ENCODE data around the gene PPP1R12A. TPM values are rescaled to one million over a fixed set of nuclear protein-coding genes. Genes with fewer than 3 reads are reported as not detected.

Gene PPP1R12A
- polyA plus RNA-seq, 3 donors = 26.2 to 57.2 (median 33.1) TPM

DNA sequence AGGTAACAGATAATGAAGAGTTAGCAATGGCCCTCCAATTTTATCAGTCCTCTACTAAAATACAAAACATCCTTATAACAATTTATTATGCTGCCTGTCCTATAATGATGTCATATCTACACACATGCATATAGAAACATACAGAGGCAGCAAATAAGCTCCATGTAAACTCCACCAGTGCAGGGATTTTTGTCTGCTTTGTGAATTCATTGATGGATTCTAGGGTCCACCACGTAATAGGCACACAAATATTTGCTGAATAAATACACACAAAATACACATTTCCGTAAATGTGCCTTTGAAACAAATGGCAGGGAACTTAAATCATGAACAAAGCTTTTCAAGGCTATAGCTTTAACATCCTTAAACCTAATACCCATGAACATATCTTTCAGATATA is 34.7 kb downstream of the PPP1R12A start:
- H3K27me3 ChIP-seq (ENCODE audit: control insufficient read depth in 2 of 2, insufficient read depth in 2 of 2, low read length in 2 of 2) = no peaks in the 10 kb centered on the region
- Mint-ChIP-seq H3K4me3 (no peak overlapping the region), H3K4me1 (peaks cover 41% of the 10 kb centered on the region), H3K27me3 (ENCODE audit: low read depth in 3 of 3) (no peaks in the 10 kb centered on the region), H3K27ac (peak overlapping the region in 1 of 7 donors; percentile 10), H3K36me3 (no peaks in the 10 kb centered on the region), H3K9me3 (no peaks in the 10 kb centered on the region)
- intact Hi-C loops (cut with micrococcal nuclease) = no loop called here
- H4K20me1 ChIP-seq (ENCODE audit: insufficient read depth, low read length) = peaks cover 97% of the 10 kb centered on the region
- DNase-seq = no peak
- H3K4me3 ChIP-seq (replicated peaks in 1 of 3; ENCODE audit: low read depth in 2 of 3, low read length in 3 of 3) = no peak overlapping the region
- no peak overlapping the region for H2AFZ ChIP-seq (ENCODE audit: insufficient read depth, low read depth, low read length, poor library complexity, severe bottlenecking)
- no peaks in the 10 kb centered on the region for H3K36me3 ChIP-seq (replicated peaks in 1 of 2; ENCODE audit: control insufficient read depth in 1 of 2, insufficient read depth in 2 of 2, low read length in 2 of 2)
- WGBS (ENCODE audit: insufficient coverage) = no CpG with 5 or more reads among the region's 2 CpGs
- TF ChIP-seq, protein P1, sequence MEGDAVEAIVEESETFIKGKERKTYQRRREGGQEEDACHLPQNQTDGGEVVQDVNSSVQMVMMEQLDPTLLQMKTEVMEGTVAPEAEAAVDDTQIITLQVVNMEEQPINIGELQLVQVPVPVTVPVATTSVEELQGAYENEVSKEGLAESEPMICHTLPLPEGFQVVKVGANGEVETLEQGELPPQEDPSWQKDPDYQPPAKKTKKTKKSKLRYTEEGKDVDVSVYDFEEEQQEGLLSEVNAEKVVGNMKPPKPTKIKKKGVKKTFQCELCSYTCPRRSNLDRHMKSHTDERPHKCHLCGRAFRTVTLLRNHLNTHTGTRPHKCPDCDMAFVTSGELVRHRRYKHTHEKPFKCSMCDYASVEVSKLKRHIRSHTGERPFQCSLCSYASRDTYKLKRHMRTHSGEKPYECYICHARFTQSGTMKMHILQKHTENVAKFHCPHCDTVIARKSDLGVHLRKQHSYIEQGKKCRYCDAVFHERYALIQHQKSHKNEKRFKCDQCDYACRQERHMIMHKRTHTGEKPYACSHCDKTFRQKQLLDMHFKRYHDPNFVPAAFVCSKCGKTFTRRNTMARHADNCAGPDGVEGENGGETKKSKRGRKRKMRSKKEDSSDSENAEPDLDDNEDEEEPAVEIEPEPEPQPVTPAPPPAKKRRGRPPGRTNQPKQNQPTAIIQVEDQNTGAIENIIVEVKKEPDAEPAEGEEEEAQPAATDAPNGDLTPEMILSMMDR (IDR thresholded peaks at IDR 0.05) = no peak
- peaks cover 3 to 8% of the 10 kb centered on the region in 2 donors for H3K4me1 ChIP-seq (ENCODE audit: control insufficient read depth in 1 of 2, insufficient read depth in 2 of 2, low read length in 2 of 2)
- H3K4me2 ChIP-seq (replicated peaks; ENCODE audit: extremely low read depth, low read length, poor library complexity, severe bottlenecking) = no peak overlapping the region
- no peak overlapping the region for H3K27ac ChIP-seq (ENCODE audit: low read depth in 1 of 2, low read length in 2 of 2)
- peaks cover 99% of the 10 kb centered on the region for H3K79me2 ChIP-seq (ENCODE audit: insufficient read depth, low read length)
- no peaks in the 10 kb centered on the region for H3K9me3 ChIP-seq (replicated peaks in 1 of 2; ENCODE audit: control insufficient read depth in 1 of 2, insufficient read depth in 1 of 2, low read length in 2 of 2)
- no peak overlapping the region for H3K9ac ChIP-seq (ENCODE audit: insufficient read depth, low read length, poor library complexity, severe bottlenecking)

DNA sequence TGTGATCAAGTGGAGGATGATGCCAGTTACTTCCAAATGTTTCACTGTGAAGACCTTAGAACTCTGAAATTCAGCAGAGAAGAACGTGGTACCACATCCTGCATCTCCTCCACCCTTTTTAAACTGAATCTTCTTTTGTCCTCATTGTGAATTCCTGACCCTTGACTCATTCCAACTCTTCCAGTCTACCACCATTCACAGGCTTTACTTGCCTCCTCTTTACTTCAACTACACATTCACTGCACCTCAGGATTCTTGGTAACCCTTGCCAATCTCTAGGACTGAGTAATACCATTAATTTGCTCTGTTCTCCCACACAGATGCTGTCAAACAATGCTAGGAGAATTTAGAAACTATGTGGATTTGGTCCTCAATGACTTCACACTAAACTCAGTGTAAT is 37.3 kb downstream of the PPP1R12A start:
- no peaks in the 10 kb centered on the region for H3K27me3 Mint-ChIP-seq (ENCODE audit: low read depth in 3 of 3)
- H3K27ac Mint-ChIP-seq = peak overlapping the region in 4 of 7 donors; percentile 2 to 41 (median 20)
- 100% methylated on average over 1 of the region's 1 CpG for WGBS (ENCODE audit: insufficient coverage)
- no peak overlapping the region for H3K4me3 Mint-ChIP-seq
- no peaks in the 10 kb centered on the region for H3K9me3 ChIP-seq (replicated peaks in 1 of 2; ENCODE audit: control insufficient read depth in 1 of 2, insufficient read depth in 1 of 2, low read length in 2 of 2)
- H3K27me3 ChIP-seq (ENCODE audit: control insufficient read depth in 2 of 2, insufficient read depth in 2 of 2, low read length in 2 of 2) = no peaks in the 10 kb centered on the region
- no peaks in the 10 kb centered on the region for H3K9me3 Mint-ChIP-seq
- peaks cover 46% of the 10 kb centered on the region for H3K4me1 Mint-ChIP-seq
- intact Hi-C loops (cut with micrococcal nuclease) = no loop called here
- peaks cover 3 to 8% of the 10 kb centered on the region in 2 donors for H3K4me1 ChIP-seq (ENCODE audit: control insufficient read depth in 1 of 2, insufficient read depth in 2 of 2, low read length in 2 of 2)
- no peak overlapping the region for H3K9ac ChIP-seq (ENCODE audit: insufficient read depth, low read length, poor library complexity, severe bottlenecking)
- H3K79me2 ChIP-seq (ENCODE audit: insufficient read depth, low read length) = peaks cover 99% of the 10 kb centered on the region
- H3K36me3 ChIP-seq (replicated peaks in 1 of 2; ENCODE audit: control insufficient read depth in 1 of 2, insufficient read depth in 2 of 2, low read length in 2 of 2) = no peaks in the 10 kb centered on the region
- H3K27ac ChIP-seq (ENCODE audit: low read depth in 1 of 2, low read length in 2 of 2) = no peak overlapping the region
- H3K4me3 ChIP-seq (replicated peaks in 1 of 3; ENCODE audit: low read depth in 2 of 3, low read length in 3 of 3) = no peak overlapping the region
- no peak for DNase-seq
- no peaks in the 10 kb centered on the region for H3K36me3 Mint-ChIP-seq
- H4K20me1 ChIP-seq (ENCODE audit: insufficient read depth, low read length) = peaks cover 97% of the 10 kb centered on the region
- H2AFZ ChIP-seq (ENCODE audit: insufficient read depth, low read depth, low read length, poor library complexity, severe bottlenecking) = no peak overlapping the region
- H3K4me2 ChIP-seq (replicated peaks; ENCODE audit: extremely low read depth, low read length, poor library complexity, severe bottlenecking) = no peak overlapping the region
- TF ChIP-seq, protein P1 (IDR thresholded peaks at IDR 0.05) = no peak

Data from CD14-positive monocyte (primary cell).